Mucosa of descending colon (tissue), 3 donors: Measurements from ENCODE around the gene RPP38. TPM values are rescaled to one million over a fixed set of nuclear protein-coding genes. Genes with fewer than 3 reads are reported as not detected.

Source experiments
- ATAC-seq: fragments of 200-7000 bp; cut with Tn5 transposase; one replicate; pipeline ENCODE4 v1.9.1; 2020; ENCODE audit warnings: mild to moderate bottlenecking, moderate library complexity
- DNase-seq, 3 donors: peaks; one replicate each; pipeline ENCODE4 v3.0.0-alpha.2; 2020
- H3K36me3 ChIP-seq: fragments of 200-600 bp; one replicate; pipeline ENCODE4 v1.8.0; 2021; ENCODE audit warnings: low read depth, mild to moderate bottlenecking
- H3K4me1 ChIP-seq: fragments of 200-600 bp; one replicate; pipeline ENCODE4 v1.8.0; 2021; ENCODE audit warnings: low read depth, mild to moderate bottlenecking
- H3K4me3 ChIP-seq: fragments of 200-600 bp; one replicate; pipeline ENCODE4 v1.8.0; 2021; ENCODE audit warnings: mild to moderate bottlenecking
- H3K9me3 ChIP-seq: fragments of 200-600 bp; one replicate; pipeline ENCODE4 v1.8.0; 2021; ENCODE audit warnings: mild to moderate bottlenecking
- intact Hi-C, 2 donors: fragments of 100-400 bp; cut with DNase I in 1 of 2; cut with micrococcal nuclease in 1 of 2; formaldehyde crosslinking; loops; one replicate each; pipeline versions ENCODE4 v1.11.0 to v1.11.1; 2022; cut with DNase I, micrococcal nuclease
- total RNA-seq, 3 donors: library from RNA; stranded (reverse); fragmentation: NEBNext Ultra II Directional in 2 of 3; extraction: Animal tissue kit (Norgen Biotek cat#: 25700) in 2 of 3; gene quantifications; one replicate each; pipeline versions ENCODE4 v1.2.1 to v1.2.4, GENCODE V29; 2021 to 2023
- TF ChIP-seq, protein P1 (sequence below): fragments of 200-600 bp; IDR thresholded peaks from one replicate; pipeline ENCODE4 v1.8.0; 2022; ENCODE audit warnings: antibody characterized with exemption, mild to moderate bottlenecking
- donor health status: DM: no; HTN: no; CAD: no; lungs with moderate emphysema.
- donor health status: DM: no; HTN: no; CAD: no.
- donor health status: DM: no; HTN: yes; CAD: no.

RPP38 gene
- total RNA-seq, 3 donors from 2014 or later = 15.8 to 17.9 (median 17.7) TPM

DNA sequence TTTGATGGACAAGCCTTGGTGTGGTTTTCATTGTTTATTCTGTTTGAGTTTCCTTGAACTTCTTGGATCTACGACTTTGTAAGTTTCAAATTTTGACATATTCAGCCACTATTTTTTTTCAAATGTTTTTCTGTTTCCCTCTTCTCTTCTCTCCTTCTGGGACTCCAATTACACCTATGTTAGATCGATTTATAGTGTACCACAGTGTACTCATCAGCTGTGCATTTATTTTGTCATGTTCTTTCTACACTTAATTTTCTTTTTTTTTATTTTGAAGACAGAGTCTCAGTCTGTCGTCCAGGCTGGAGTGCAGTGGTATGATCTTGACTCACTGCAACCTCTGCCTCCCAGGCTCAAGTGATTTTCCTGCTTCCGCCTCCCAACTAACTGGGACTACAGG, 37.2 kb upstream of the RPP38 start:
- intact Hi-C loops = no loop called here
- no peaks in the 10 kb centered on the region for H3K36me3 ChIP-seq
- no peak for DNase-seq
- peaks cover 9% of the 10 kb centered on the region for H3K9me3 ChIP-seq
- TF ChIP-seq, protein P1, sequence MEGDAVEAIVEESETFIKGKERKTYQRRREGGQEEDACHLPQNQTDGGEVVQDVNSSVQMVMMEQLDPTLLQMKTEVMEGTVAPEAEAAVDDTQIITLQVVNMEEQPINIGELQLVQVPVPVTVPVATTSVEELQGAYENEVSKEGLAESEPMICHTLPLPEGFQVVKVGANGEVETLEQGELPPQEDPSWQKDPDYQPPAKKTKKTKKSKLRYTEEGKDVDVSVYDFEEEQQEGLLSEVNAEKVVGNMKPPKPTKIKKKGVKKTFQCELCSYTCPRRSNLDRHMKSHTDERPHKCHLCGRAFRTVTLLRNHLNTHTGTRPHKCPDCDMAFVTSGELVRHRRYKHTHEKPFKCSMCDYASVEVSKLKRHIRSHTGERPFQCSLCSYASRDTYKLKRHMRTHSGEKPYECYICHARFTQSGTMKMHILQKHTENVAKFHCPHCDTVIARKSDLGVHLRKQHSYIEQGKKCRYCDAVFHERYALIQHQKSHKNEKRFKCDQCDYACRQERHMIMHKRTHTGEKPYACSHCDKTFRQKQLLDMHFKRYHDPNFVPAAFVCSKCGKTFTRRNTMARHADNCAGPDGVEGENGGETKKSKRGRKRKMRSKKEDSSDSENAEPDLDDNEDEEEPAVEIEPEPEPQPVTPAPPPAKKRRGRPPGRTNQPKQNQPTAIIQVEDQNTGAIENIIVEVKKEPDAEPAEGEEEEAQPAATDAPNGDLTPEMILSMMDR = no peak
- no peaks in the 10 kb centered on the region for H3K4me1 ChIP-seq
- no peak overlapping the region for H3K4me3 ChIP-seq
- no peak for ATAC-seq

DNA sequence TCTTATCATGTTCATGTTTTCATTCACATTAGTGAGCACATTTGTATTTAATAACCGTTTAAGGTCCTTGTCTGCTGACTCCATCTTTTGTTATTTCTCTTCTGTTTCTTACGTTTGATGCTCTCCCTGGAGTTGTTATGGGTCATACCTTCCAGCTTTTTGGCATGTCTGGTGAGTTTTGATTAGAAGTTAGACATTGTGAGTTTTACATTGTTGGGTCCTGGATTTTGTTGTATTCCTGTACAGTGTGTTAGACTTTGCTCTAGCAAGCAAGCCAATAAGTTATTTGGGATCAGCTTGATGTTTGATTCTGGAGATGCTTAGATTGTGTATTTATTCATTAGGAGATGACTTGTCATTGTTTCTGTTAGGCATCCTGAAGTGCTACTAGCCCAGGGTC, 36.5 kb upstream of the RPP38 start:
- DNase-seq (no peak), ATAC-seq (no peak)
- peaks cover 9% of the 10 kb centered on the region for H3K9me3 ChIP-seq
- intact Hi-C loops = no loop called here
- H3K4me1 ChIP-seq = no peaks in the 10 kb centered on the region
- TF ChIP-seq, protein P1 = no peak
- no peak overlapping the region for H3K4me3 ChIP-seq
- H3K36me3 ChIP-seq = no peaks in the 10 kb centered on the region

DNA sequence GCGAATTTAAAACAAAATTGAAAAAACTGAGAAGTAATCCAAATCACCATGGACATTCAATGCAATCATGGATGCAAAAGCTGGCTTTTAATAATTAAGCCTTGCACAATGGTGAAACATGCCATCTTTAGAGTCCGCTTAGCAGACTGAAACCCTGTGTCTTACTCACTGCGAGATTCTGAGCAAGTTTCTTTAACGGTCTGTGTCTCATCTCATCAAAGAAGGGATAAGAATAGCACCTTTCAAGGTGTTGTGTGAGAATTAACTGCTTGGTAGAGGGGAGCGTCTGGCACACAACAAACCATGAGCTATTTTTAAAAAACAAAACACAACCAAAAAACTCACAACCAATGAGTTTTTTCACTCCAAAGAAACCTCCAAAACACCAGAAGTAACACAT, 30.0 kb upstream of the RPP38 start:
- no peak for ATAC-seq
- TF ChIP-seq, protein P1 = no peak
- Histone ChIP-seq H3K4me3 (no peak overlapping the region), H3K4me1 (no peaks in the 10 kb centered on the region), H3K9me3 (no peaks in the 10 kb centered on the region), H3K36me3 (no peaks in the 10 kb centered on the region)
- intact Hi-C loops = no loop called here
- no peak for DNase-seq

DNA sequence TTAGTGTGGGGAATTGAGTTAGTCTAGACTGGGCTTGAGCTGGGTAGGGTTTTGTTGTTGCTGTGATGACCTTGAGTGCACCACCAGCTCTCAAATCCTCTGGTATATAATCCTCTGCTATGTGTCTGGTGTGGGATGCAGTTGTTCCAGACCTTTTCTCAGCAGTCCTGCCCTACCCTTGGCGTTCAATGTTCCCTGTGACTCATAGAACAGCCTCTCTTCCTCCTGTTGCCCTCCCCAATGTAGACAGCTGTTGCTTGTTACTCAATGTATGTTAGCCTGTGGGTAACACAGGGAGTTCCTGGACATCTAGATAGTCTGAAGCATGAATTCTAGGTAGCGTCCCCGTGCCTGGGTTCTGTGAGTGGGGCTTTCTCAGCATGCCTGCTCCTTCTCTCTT, 28.4 kb upstream of the RPP38 start:
- intact Hi-C loops = no loop called here
- DNase-seq (no peak), ATAC-seq (no peak)
- Histone ChIP-seq H3K4me1 (no peaks in the 10 kb centered on the region), H3K4me3 (no peak overlapping the region), H3K36me3 (no peaks in the 10 kb centered on the region), H3K9me3 (no peaks in the 10 kb centered on the region)
- TF ChIP-seq, protein P1 = no peak

DNA sequence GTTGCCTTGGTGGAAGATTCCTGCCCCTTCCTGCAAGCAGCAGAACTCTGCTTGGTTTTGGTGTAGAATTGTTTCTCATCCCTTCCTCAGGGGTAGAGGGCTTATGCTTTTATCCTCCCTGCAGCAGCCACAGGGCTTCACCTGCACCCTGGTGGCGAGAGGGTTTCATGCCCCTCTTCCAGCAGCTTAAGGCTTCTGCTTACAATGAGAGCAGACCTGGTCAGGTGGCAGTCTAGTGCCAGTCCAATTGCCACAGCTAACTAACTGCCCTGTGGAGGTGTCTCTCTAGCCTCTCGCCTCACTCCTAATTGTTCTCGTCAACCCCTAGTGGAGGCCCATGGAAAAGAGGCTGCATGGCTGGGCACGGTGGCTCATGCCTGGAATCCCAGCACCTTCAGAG, 27.9 kb upstream of the RPP38 start:
- H3K9me3 ChIP-seq = no peaks in the 10 kb centered on the region
- H3K4me3 ChIP-seq = no peak overlapping the region
- ATAC-seq (no peak), DNase-seq (no peak)
- no peaks in the 10 kb centered on the region for H3K4me1 ChIP-seq
- H3K36me3 ChIP-seq = no peaks in the 10 kb centered on the region
- intact Hi-C loops = no loop called here
- TF ChIP-seq, protein P1 = no peak

DNA sequence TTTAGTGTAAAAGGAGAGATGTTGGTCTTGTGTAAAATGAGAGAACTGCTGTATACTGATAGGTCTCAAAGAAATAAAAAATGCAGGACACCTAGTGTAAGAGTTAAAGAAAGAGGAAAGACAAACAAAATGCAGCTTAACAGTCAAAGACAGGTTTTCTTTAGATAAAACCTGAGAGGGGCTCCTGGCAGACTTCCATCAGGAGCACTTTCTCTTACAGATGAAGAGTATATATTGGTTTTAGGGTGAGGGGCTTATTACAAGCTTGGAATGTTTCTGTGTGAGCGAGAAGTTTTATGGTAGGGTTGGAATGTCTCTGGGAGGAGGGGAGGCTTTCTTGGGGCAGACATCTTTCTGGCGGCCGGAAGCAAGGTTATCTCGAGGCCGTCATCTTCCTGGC, 24.8 kb upstream of the RPP38 start:
- no peak overlapping the region for H3K4me3 ChIP-seq
- H3K36me3 ChIP-seq = no peaks in the 10 kb centered on the region
- H3K9me3 ChIP-seq = no peaks in the 10 kb centered on the region
- intact Hi-C loops = no loop called here
- ATAC-seq (no peak), DNase-seq (no peak)
- no peaks in the 10 kb centered on the region for H3K4me1 ChIP-seq
- TF ChIP-seq, protein P1 = no peak
